Measurements from ENCODE around the gene CLIC6. TPM values are rescaled to one million over a fixed set of nuclear protein-coding genes. Genes with fewer than 3 reads are reported as not detected.

CLIC6 gene
- total RNA-seq, 4 donors from 2014 or later: 0.66 to 3.5 (median 2.0) TPM

GRCh38 chr21:34730194-34730593 lies 61.4 kb downstream of the CLIC6 start:
- Histone ChIP-seq H3K9me3 (no peaks in the 10 kb centered on the region), H3K4me3 (no peak overlapping the region), H3K27ac (no peak overlapping the region), H3K4me1 (no peaks in the 10 kb centered on the region), H3K36me3 (no peaks in the 10 kb centered on the region), H3K27me3 (no peaks in the 10 kb centered on the region)
- no peak for DNase-seq
- no peak for TF ChIP-seq POLR2A (IDR thresholded peaks at IDR 0.05)
- TF ChIP-seq, protein P1, sequence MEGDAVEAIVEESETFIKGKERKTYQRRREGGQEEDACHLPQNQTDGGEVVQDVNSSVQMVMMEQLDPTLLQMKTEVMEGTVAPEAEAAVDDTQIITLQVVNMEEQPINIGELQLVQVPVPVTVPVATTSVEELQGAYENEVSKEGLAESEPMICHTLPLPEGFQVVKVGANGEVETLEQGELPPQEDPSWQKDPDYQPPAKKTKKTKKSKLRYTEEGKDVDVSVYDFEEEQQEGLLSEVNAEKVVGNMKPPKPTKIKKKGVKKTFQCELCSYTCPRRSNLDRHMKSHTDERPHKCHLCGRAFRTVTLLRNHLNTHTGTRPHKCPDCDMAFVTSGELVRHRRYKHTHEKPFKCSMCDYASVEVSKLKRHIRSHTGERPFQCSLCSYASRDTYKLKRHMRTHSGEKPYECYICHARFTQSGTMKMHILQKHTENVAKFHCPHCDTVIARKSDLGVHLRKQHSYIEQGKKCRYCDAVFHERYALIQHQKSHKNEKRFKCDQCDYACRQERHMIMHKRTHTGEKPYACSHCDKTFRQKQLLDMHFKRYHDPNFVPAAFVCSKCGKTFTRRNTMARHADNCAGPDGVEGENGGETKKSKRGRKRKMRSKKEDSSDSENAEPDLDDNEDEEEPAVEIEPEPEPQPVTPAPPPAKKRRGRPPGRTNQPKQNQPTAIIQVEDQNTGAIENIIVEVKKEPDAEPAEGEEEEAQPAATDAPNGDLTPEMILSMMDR (IDR thresholded peaks at IDR 0.05): no peak

DNA sequence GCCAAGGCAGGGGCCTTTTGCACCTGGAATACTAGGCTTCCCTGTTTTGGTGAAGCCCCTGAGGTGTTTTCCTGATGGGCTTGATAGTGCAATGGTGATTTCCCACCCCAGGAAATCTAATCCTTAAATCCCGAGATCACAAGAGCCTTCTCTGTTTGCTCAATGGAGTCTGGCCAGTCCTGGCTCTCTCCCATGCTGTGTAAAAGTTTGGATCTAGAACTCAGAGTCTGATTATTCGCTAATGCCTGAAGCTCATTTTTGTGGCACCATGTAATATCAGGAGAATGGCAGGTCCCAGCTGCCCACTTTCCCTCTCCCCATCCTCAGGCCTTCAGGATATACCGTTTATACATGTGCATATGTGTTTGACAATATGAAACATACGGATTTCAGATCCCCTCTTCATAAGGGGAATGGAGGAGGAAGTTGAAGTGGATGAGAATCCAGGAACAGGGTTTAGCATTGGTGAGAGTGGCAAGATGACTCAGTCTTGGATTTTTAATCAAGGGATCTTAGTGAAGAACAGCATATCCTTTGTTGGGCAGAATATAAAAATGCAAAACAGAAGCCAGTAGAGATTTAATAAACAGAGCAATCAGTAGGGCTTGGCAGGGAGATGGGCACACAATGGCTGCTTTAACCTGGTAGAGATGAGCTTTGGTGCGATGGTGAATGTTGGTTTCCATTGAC lies 62.1 kb downstream of the CLIC6 start:
- DNase-seq: no peak
- no peak overlapping the region for H3K4me3 ChIP-seq
- H3K4me1 ChIP-seq: no peaks in the 10 kb centered on the region
- H3K27ac ChIP-seq: no peak overlapping the region
- no peaks in the 10 kb centered on the region for H3K9me3 ChIP-seq
- H3K27me3 ChIP-seq: no peaks in the 10 kb centered on the region
- H3K36me3 ChIP-seq: no peaks in the 10 kb centered on the region
- TF ChIP-seq, protein P1 (IDR thresholded peaks at IDR 0.05): no peak
- TF ChIP-seq POLR2A (IDR thresholded peaks at IDR 0.05): no peak

DNA sequence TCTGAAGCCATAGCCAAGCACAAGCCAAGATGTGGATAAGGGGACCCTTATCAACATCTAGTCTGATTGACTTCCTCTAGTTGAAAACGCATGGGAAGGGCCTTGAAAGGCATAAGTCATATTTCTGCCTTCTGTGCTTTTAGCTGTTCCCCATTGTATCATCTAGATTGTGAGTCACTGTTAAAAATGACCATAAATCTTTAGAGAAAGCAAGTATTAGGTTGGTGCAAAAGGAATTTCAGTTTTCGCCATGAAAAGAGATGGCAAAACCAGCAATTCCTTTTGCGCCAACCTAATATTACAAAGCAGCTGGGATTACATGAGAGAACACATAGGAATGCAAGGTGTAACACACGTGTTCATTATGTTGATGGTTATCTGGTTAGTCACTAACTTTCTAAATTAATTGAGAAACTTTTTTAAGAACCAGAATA lies 63.6 kb downstream of the CLIC6 start:
- DNase-seq: no peak
- no peak for TF ChIP-seq POLR2A (IDR thresholded peaks at IDR 0.05)
- TF ChIP-seq, protein P1 (IDR thresholded peaks at IDR 0.05): no peak
- Histone ChIP-seq H3K27ac (no peak overlapping the region), H3K36me3 (no peaks in the 10 kb centered on the region), H3K4me3 (no peak overlapping the region), H3K9me3 (no peaks in the 10 kb centered on the region), H3K27me3 (no peaks in the 10 kb centered on the region), H3K4me1 (no peaks in the 10 kb centered on the region)

- Histone ChIP-seq H3K4me1 (no peaks in the 10 kb centered on the region), H3K27me3 (no peaks in the 10 kb centered on the region), H3K36me3 (no peaks in the 10 kb centered on the region), H3K4me3 (no peak overlapping the region), H3K27ac (no peak overlapping the region), H3K9me3 (no peaks in the 10 kb centered on the region)
- no peak for DNase-seq
- TF ChIP-seq, protein P1 (IDR thresholded peaks at IDR 0.05): no peak
- TF ChIP-seq POLR2A (IDR thresholded peaks at IDR 0.05): no peak
These were observed 65.1 kb downstream of the CLIC6 start for GRCh38 chr21:34733852-34734251.

DNA sequence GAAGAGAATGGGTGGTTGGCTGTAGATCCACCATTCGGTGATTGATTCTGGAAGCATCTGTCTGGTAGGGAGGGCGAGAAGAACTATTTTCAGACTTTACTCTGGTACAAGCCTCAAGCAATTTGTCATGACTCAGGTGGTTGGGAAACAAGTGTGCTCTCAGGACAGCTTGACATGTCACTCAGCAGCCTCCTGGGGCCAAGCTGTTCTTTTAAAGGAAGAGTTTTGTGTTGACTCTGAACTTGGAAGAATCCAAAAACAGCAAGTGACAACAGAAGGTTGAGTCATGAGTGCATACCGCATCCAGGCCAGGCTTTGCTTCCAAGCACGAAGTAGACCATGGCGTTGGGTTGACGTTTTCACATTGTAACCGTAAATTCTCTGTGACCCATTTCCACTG lies 65.9 kb downstream of the CLIC6 start:
- Histone ChIP-seq H3K36me3 (no peaks in the 10 kb centered on the region), H3K27ac (no peak overlapping the region), H3K9me3 (no peaks in the 10 kb centered on the region), H3K4me1 (no peaks in the 10 kb centered on the region), H3K4me3 (no peak overlapping the region), H3K27me3 (no peaks in the 10 kb centered on the region)
- DNase-seq: no peak
- no peak for TF ChIP-seq POLR2A (IDR thresholded peaks at IDR 0.05)
- TF ChIP-seq, protein P1 (IDR thresholded peaks at IDR 0.05): no peak
